Thyroid gland (tissue), 4 donors: ENCODE data around the gene TTI1. TPM values are rescaled to one million over a fixed set of nuclear protein-coding genes. Genes with fewer than 3 reads are reported as not detected.

Experiments
- DNase-seq, 2 donors: peaks; one replicate each; pipeline ENCODE4 v3.0.0-alpha.2; 2019
- H3K27ac ChIP-seq, 3 donors: fragments of 200-600 bp; sonication (generic); 1 replicate in 2 of 3; 2 replicates in 1 of 3; pipeline ENCODE4 v1.5.1; 2016 to 2019; ENCODE audit warnings: mild to moderate bottlenecking in 1 of 3, moderate library complexity in 1 of 3
- H3K27me3 ChIP-seq: fragments of 200-600 bp; sonication (generic); one replicate; pipeline ENCODE4 v1.5.1; 2019
- H3K36me3 ChIP-seq, 2 donors: fragments of 200-600 bp; sonication (generic); one replicate each; pipeline ENCODE4 v1.5.1; 2016 to 2019
- H3K4me1 ChIP-seq, 2 donors: fragments of 200-600 bp; sonication (generic); one replicate each; pipeline ENCODE4 v1.5.1; 2017 to 2019
- H3K4me3 ChIP-seq, 3 donors: fragments of 200-600 bp; sonication (generic); replicated peaks in 1 of 3; 1 replicate in 2 of 3; 2 replicates in 1 of 3; pipeline ENCODE4 v1.5.1; 2016; ENCODE audit warnings: mild to moderate bottlenecking in 1 of 3
- H3K9me3 ChIP-seq: fragments of 200-600 bp; sonication (generic); one replicate; pipeline ENCODE4 v1.5.1; 2017
- CTCF ChIP-seq, 6 experiments: fragments of 200-600 bp in 3 of 6; fragments of 450-650 bp in 3 of 6; sonication (generic) in 3 of 6; IDR thresholded peaks; one replicate each; pipeline ENCODE4 v1.5.1; 2016 to 2019; ENCODE audit warnings: antibody characterized with exemption in 6 of 6, mild to moderate bottlenecking in 2 of 6, inconsistent platforms in 1 of 6, moderate library complexity in 1 of 6
- POLR2A ChIP-seq, 2 donors: fragments of 450-650 bp; IDR thresholded peaks; one replicate each; pipeline ENCODE4 v1.6.1; 2017; ENCODE audit warnings: antibody characterized with exemption in 2 of 2, mild to moderate bottlenecking in 2 of 2, moderate library complexity in 1 of 2
- WGBS, 2 donors: methylation state at CpG; one replicate each; pipeline ENCODE4 v1.1.5; 2017; 5-methylcytosine and 5-hydroxymethylcytosine counted together
- intact Hi-C: fragments of 100-400 bp; cut with DNase I; formaldehyde crosslinking; loops from one replicate; pipeline ENCODE4 v1.15.1; 2023
- total RNA-seq, 4 donors: library from RNA; depleted of rRNA; stranded (reverse); fragments of >200 nt; gene quantifications; one replicate each; pipeline ENCODE4 v1.2.3, GENCODE V29; 2016

Gene TTI1
- total RNA-seq, 4 donors from 2014 or later: 23.0 to 45.0 (median 30.1) TPM

- intact Hi-C loops: no loop called here
- TF ChIP-seq CTCF (IDR thresholded peaks at IDR 0.05): no peak
- no peak for TF ChIP-seq POLR2A (IDR thresholded peaks at IDR 0.05)
- DNase-seq: no peak
- H3K27ac ChIP-seq: no peak overlapping the region
- H3K4me1 ChIP-seq: peaks cover 8 to 13% of the 10 kb centered on the region in 2 donors
- no peaks in the 10 kb centered on the region for H3K9me3 ChIP-seq
- 93 to 96% methylated on average over 3 of the region's 3 CpGs for WGBS, 2 donors
- no peaks in the 10 kb centered on the region for H3K27me3 ChIP-seq
- no peak overlapping the region for H3K4me3 ChIP-seq
- H3K36me3 ChIP-seq: no peaks in the 10 kb centered on the region
These were observed 3.8 kb downstream of the TTI1 start for GRCh38 chr20:38029453-38029852.

- Histone ChIP-seq H3K4me3 (no peak overlapping the region), H3K4me1 (no peaks in the 10 kb centered on the region), H3K27ac (no peak overlapping the region), H3K27me3 (no peaks in the 10 kb centered on the region), H3K9me3 (no peaks in the 10 kb centered on the region), H3K36me3 (no peaks in the 10 kb centered on the region)
- no peak for DNase-seq
- TF ChIP-seq CTCF (IDR thresholded peaks at IDR 0.05) (no peak), POLR2A (IDR thresholded peaks at IDR 0.05) (no peak)
- intact Hi-C loops: no loop called here
- WGBS, 2 donors: 58 to 88% methylated on average over 4 to 5 of the region's 5 CpGs
These were observed 8.8 kb downstream of the TTI1 start for GRCh38 chr20:38024496-38024895.

GRCh38 chr20:38023181-38024001 lies 9.9 kb downstream of the TTI1 start:
- no peaks in the 10 kb centered on the region for H3K27me3 ChIP-seq
- peaks cover 0 to 3% of the 10 kb centered on the region in 2 donors for H3K36me3 ChIP-seq
- no peak overlapping the region for H3K4me3 ChIP-seq
- intact Hi-C loops: no loop called here
- no peak for DNase-seq
- TF ChIP-seq POLR2A (IDR thresholded peaks at IDR 0.05) (no peak), CTCF (IDR thresholded peaks at IDR 0.05) (no peak)
- WGBS, 2 donors: 81 to 86% methylated on average over 5 of the region's 5 CpGs
- H3K4me1 ChIP-seq: no peaks in the 10 kb centered on the region
- H3K27ac ChIP-seq: no peak overlapping the region
- no peaks in the 10 kb centered on the region for H3K9me3 ChIP-seq

GRCh38 chr20:38021087-38021772 lies 12.0 kb downstream of the TTI1 start:
- Histone ChIP-seq H3K9me3 (no peaks in the 10 kb centered on the region), H3K27ac (no peak overlapping the region), H3K4me1 (no peaks in the 10 kb centered on the region), H3K27me3 (no peaks in the 10 kb centered on the region), H3K4me3 (no peak overlapping the region), H3K36me3 (peaks cover 8 to 15% of the 10 kb centered on the region in 2 donors)
- TF ChIP-seq CTCF (IDR thresholded peaks at IDR 0.05): no peak
- TF ChIP-seq POLR2A (IDR thresholded peaks at IDR 0.05): no peak
- DNase-seq: no peak
- WGBS, 2 donors: 64 to 70% methylated on average over 2 of the region's 2 CpGs
- intact Hi-C loops: no loop called here

GRCh38 chr20:38018385-38018784 lies 14.9 kb downstream of the TTI1 start:
- H3K27ac ChIP-seq: no peak overlapping the region
- no peak for TF ChIP-seq POLR2A (IDR thresholded peaks at IDR 0.05)
- no peak for TF ChIP-seq CTCF (IDR thresholded peaks at IDR 0.05)

More at GRCh38 chr20:38018385-38018784, 14.9 kb downstream of the TTI1 start:
- 97 to 99% methylated on average over 2 of the region's 2 CpGs for WGBS, 2 donors
- no peak for DNase-seq
- H3K9me3 ChIP-seq: no peaks in the 10 kb centered on the region
- peaks cover 8 to 15% of the 10 kb centered on the region in 2 donors for H3K36me3 ChIP-seq
- H3K4me3 ChIP-seq: no peak overlapping the region
- H3K4me1 ChIP-seq: no peaks in the 10 kb centered on the region
- intact Hi-C loops: no loop called here
- no peaks in the 10 kb centered on the region for H3K27me3 ChIP-seq
